ENCODE data around the gene MYCBPAP.

DNA sequence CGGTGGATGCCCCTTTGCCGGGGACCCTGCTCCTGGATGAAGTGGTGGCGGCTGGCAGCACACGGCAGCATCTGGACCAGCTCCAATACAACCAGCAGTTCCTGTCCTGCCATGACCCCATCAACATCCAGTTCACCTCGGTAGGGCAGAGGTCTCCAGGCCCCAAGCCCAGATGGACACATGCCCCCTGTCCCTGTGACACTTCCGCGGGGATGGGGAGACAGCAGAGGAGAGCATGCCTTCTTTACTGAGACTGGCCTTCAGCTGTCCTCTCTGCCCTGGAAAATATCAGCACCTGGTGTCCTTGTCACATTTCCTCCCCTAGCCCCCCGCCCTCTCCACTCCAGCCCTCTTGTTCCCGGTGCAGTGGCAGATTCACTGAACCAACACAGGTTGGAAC is 45.8 kb upstream of the MYCBPAP start:
- TF ChIP-seq, protein P1, sequence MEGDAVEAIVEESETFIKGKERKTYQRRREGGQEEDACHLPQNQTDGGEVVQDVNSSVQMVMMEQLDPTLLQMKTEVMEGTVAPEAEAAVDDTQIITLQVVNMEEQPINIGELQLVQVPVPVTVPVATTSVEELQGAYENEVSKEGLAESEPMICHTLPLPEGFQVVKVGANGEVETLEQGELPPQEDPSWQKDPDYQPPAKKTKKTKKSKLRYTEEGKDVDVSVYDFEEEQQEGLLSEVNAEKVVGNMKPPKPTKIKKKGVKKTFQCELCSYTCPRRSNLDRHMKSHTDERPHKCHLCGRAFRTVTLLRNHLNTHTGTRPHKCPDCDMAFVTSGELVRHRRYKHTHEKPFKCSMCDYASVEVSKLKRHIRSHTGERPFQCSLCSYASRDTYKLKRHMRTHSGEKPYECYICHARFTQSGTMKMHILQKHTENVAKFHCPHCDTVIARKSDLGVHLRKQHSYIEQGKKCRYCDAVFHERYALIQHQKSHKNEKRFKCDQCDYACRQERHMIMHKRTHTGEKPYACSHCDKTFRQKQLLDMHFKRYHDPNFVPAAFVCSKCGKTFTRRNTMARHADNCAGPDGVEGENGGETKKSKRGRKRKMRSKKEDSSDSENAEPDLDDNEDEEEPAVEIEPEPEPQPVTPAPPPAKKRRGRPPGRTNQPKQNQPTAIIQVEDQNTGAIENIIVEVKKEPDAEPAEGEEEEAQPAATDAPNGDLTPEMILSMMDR (conservative IDR thresholded peaks at IDR 0.05; ENCODE audit: low read depth, low read length) = no peak
- TF ChIP-seq EZH2 (IDR thresholded peaks at IDR 0.05; ENCODE audit: low read length, unreplicated experiment) = no peak

All from PC-3 (cell line).